ENCODE measurements around the gene RFT1.
A peak's percentile ranks its signal among the peaks of the same experiment; 100 is the strongest.

The RFT1 gene

GRCh38 chr3:53073553-53074365, 56.5 kb downstream of the RFT1 start:
- TF ChIP-seq, protein P1, sequence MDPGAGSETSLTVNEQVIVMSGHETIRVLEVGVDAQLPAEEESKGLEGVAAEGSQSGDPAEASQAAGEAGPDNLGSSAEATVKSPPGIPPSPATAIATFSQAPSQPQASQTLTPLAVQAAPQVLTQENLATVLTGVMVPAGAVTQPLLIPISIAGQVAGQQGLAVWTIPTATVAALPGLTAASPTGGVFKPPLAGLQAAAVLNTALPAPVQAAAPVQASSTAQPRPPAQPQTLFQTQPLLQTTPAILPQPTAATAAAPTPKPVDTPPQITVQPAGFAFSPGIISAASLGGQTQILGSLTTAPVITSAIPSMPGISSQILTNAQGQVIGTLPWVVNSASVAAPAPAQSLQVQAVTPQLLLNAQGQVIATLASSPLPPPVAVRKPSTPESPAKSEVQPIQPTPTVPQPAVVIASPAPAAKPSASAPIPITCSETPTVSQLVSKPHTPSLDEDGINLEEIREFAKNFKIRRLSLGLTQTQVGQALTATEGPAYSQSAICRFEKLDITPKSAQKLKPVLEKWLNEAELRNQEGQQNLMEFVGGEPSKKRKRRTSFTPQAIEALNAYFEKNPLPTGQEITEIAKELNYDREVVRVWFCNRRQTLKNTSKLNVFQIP (CRISPR knock-in tag; IDR thresholded peaks at IDR 0.05; ENCODE audit: borderline replicate concordance, low read depth): no peak
- TF ChIP-seq PATZ1 (CRISPR knock-in tag; IDR thresholded peaks at IDR 0.05; ENCODE audit: borderline replicate concordance) (no peak), TCF4 (CRISPR knock-in tag; IDR thresholded peaks at IDR 0.05; ENCODE audit: borderline replicate concordance) (no peak)
- ATAC-seq: peak; percentile 8; the same call in 2 of the 3 replicates

GRCh38 chr3:53072653-53073552, 57.3 kb downstream of the RFT1 start:
- peak; percentile 97 for ATAC-seq

More at GRCh38 chr3:53072653-53073552, 57.3 kb downstream of the RFT1 start:
- no peak for TF ChIP-seq TOX (CRISPR knock-in tag; IDR thresholded peaks at IDR 0.05; ENCODE audit: borderline replicate concordance)
- TF ChIP-seq ARNTL (CRISPR knock-in tag; IDR thresholded peaks at IDR 0.05; ENCODE audit: borderline replicate concordance, low read depth): no peak
- TF ChIP-seq ZFP30 (CRISPR knock-in tag; IDR thresholded peaks at IDR 0.05): no peak
- TF ChIP-seq CSDC2 (CRISPR knock-in tag; IDR thresholded peaks at IDR 0.05): no peak
- no peak for TF ChIP-seq GLIS3 (CRISPR knock-in tag; IDR thresholded peaks at IDR 0.05)
- TF ChIP-seq, protein P2, sequence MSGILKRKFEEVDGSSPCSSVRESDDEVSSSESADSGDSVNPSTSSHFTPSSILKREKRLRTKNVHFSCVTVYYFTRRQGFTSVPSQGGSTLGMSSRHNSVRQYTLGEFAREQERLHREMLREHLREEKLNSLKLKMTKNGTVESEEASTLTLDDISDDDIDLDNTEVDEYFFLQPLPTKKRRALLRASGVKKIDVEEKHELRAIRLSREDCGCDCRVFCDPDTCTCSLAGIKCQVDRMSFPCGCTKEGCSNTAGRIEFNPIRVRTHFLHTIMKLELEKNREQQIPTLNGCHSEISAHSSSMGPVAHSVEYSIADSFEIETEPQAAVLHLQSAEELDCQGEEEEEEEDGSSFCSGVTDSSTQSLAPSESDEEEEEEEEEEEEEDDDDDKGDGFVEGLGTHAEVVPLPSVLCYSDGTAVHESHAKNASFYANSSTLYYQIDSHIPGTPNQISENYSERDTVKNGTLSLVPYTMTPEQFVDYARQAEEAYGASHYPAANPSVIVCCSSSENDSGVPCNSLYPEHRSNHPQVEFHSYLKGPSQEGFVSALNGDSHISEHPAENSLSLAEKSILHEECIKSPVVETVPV (CRISPR knock-in tag; IDR thresholded peaks at IDR 0.05): no peak
- TF ChIP-seq PATZ1 (CRISPR knock-in tag; IDR thresholded peaks at IDR 0.05; ENCODE audit: borderline replicate concordance): no peak
- TF ChIP-seq, protein P1 (CRISPR knock-in tag; IDR thresholded peaks at IDR 0.05; ENCODE audit: borderline replicate concordance, low read depth): no peak
- TF ChIP-seq ESRRG (CRISPR knock-in tag; IDR thresholded peaks at IDR 0.05): no peak
- no peak for TF ChIP-seq PPARA (CRISPR knock-in tag; IDR thresholded peaks at IDR 0.05; ENCODE audit: borderline replicate concordance)
- TF ChIP-seq ZNF8 (CRISPR knock-in tag; IDR thresholded peaks at IDR 0.05): no peak
- no peak for TF ChIP-seq ZC3H10 (CRISPR knock-in tag; IDR thresholded peaks at IDR 0.05)
- TF ChIP-seq ISL1 (CRISPR knock-in tag; IDR thresholded peaks at IDR 0.05): no peak
- no peak for TF ChIP-seq ZNF70 (CRISPR knock-in tag; IDR thresholded peaks at IDR 0.05)
- no peak for TF ChIP-seq OSR1 (CRISPR knock-in tag; IDR thresholded peaks at IDR 0.05)
- TF ChIP-seq SNAI2 (CRISPR knock-in tag; IDR thresholded peaks at IDR 0.05): no peak
- no peak for TF ChIP-seq TCF4 (CRISPR knock-in tag; IDR thresholded peaks at IDR 0.05; ENCODE audit: borderline replicate concordance)
- TF ChIP-seq, protein P3, sequence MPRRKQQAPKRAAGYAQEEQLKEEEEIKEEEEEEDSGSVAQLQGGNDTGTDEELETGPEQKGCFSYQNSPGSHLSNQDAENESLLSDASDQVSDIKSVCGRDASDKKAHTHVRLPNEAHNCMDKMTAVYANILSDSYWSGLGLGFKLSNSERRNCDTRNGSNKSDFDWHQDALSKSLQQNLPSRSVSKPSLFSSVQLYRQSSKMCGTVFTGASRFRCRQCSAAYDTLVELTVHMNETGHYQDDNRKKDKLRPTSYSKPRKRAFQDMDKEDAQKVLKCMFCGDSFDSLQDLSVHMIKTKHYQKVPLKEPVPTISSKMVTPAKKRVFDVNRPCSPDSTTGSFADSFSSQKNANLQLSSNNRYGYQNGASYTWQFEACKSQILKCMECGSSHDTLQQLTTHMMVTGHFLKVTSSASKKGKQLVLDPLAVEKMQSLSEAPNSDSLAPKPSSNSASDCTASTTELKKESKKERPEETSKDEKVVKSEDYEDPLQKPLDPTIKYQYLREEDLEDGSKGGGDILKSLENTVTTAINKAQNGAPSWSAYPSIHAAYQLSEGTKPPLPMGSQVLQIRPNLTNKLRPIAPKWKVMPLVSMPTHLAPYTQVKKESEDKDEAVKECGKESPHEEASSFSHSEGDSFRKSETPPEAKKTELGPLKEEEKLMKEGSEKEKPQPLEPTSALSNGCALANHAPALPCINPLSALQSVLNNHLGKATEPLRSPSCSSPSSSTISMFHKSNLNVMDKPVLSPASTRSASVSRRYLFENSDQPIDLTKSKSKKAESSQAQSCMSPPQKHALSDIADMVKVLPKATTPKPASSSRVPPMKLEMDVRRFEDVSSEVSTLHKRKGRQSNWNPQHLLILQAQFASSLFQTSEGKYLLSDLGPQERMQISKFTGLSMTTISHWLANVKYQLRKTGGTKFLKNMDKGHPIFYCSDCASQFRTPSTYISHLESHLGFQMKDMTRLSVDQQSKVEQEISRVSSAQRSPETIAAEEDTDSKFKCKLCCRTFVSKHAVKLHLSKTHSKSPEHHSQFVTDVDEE (CRISPR knock-in tag; IDR thresholded peaks at IDR 0.05): no peak
- no peak for TF ChIP-seq CREB5 (CRISPR knock-in tag; IDR thresholded peaks at IDR 0.05; ENCODE audit: low read depth)
